OCI-LY1 (cell line): ENCODE results near the gene RENBP.

Experiments
- CTCF ChIP-seq: fragments of 200-600 bp; sonication (generic), shearing (Covaris generic); IDR thresholded peaks from 2 replicates; pipeline ENCODE4 v1.5.1; 2017; ENCODE audit warnings: mild to moderate bottlenecking, antibody characterized with exemption, low read length, moderate library complexity, mixed read lengths
- EZH2 ChIP-seq: fragments of 200-600 bp; sonication (generic), shearing (Covaris generic); IDR thresholded peaks from 2 replicates; pipeline ENCODE4 v1.8.0; 2017; ENCODE audit warnings: borderline replicate concordance, mixed run types, mild to moderate bottlenecking, antibody characterized with exemption, low read length, moderate library complexity, mixed read lengths

- TF ChIP-seq CTCF, result no peak
- TF ChIP-seq EZH2, result no peak
Observed at GRCh38 chrX:153981231-153981630, 36.8 kb upstream of the RENBP start.
